Subcutaneous abdominal adipose tissue (tissue), 5 donors: ENCODE data around the gene ERI3.

ENCODE experiments used
- H3K27ac ChIP-seq: one replicate; pipeline ENCODE4 v1.7.0; 2013; ENCODE audit warnings: low read depth, mild to moderate bottlenecking, inconsistent platforms, low read length, moderate library complexity
- H3K27me3 ChIP-seq, 5 donors: one replicate each; pipeline ENCODE4 v1.7.0; 2013; ENCODE audit warnings: low read length in 5 of 5, inconsistent platforms in 1 of 5; ENCODE audit not compliant: control insufficient read depth in 5 of 5, insufficient read depth in 4 of 5
- H3K36me3 ChIP-seq, 5 donors: one replicate each; pipeline ENCODE4 v1.7.0; 2013; ENCODE audit warnings: low read length in 5 of 5; ENCODE audit not compliant: control insufficient read depth in 5 of 5, insufficient read depth in 5 of 5
- H3K4me1 ChIP-seq, 5 donors: one replicate each; pipeline ENCODE4 v1.7.0; 2013; ENCODE audit warnings: low read length in 5 of 5, mild to moderate bottlenecking in 3 of 5, moderate library complexity in 1 of 5; ENCODE audit not compliant: control insufficient read depth in 5 of 5, insufficient read depth in 5 of 5
- H3K4me3 ChIP-seq, 5 donors: one replicate each; pipeline ENCODE4 v1.7.0; 2013; ENCODE audit warnings: low read length in 5 of 5, low read depth in 1 of 5
- H3K9ac ChIP-seq, 5 donors: one replicate each; pipeline ENCODE4 v1.7.0; 2013; ENCODE audit warnings: low read length in 5 of 5, mild to moderate bottlenecking in 4 of 5, moderate library complexity in 3 of 5
- H3K9me3 ChIP-seq, 5 donors: one replicate each; pipeline ENCODE4 v1.7.0; 2013; ENCODE audit warnings: low read length in 5 of 5; ENCODE audit not compliant: control insufficient read depth in 5 of 5
- donor health status: healthy.
- donor health status: healthy.
- donor health status: healthy.
- donor health status: healthy.
- donor health status: healthy.

The ERI3 gene

GRCh38 chr1:44303532-44303931 lies 51.5 kb downstream of the ERI3 start:
- Histone ChIP-seq H3K9me3 (no peaks in the 10 kb centered on the region), H3K27ac (no peak overlapping the region), H3K4me1 (no peaks in the 10 kb centered on the region), H3K9ac (no peak overlapping the region), H3K36me3 (peaks cover 7 to 85% (median 72%) of the 10 kb centered on the region in 5 donors), H3K4me3 (no peak overlapping the region), H3K27me3 (no peaks in the 10 kb centered on the region)

- Histone ChIP-seq H3K36me3 (peaks cover 11 to 85% (median 69%) of the 10 kb centered on the region in 5 donors), H3K4me3 (no peak overlapping the region), H3K9ac (no peak overlapping the region), H3K27ac (no peak overlapping the region), H3K4me1 (no peaks in the 10 kb centered on the region), H3K27me3 (no peaks in the 10 kb centered on the region), H3K9me3 (no peaks in the 10 kb centered on the region)
These were observed 52.5 kb downstream of the ERI3 start for GRCh38 chr1:44302541-44302940.

DNA sequence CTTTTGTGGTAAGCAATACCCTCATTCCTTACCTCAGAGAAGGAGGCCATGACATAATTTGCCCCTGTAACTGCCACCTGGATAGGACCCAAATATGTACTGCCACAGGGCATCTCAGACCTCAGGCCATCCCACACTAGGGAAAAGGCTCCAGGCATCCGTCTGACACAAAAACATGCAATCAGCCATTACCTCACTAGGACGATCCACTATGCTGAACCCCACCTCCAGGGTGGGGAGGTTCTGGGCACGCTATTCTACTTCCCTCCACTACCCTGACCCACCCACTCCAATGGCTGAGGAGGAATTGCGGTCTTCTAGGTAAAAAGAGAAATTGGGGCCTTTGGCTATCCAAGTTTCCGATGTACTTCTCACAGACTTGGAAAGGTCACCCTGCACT lies 53.6 kb downstream of the ERI3 start:
- Histone ChIP-seq H3K36me3 (peaks cover 12 to 85% (median 69%) of the 10 kb centered on the region in 5 donors), H3K27ac (no peak overlapping the region), H3K4me3 (no peak overlapping the region), H3K9me3 (no peaks in the 10 kb centered on the region), H3K4me1 (no peaks in the 10 kb centered on the region), H3K27me3 (no peaks in the 10 kb centered on the region), H3K9ac (no peak overlapping the region)

DNA sequence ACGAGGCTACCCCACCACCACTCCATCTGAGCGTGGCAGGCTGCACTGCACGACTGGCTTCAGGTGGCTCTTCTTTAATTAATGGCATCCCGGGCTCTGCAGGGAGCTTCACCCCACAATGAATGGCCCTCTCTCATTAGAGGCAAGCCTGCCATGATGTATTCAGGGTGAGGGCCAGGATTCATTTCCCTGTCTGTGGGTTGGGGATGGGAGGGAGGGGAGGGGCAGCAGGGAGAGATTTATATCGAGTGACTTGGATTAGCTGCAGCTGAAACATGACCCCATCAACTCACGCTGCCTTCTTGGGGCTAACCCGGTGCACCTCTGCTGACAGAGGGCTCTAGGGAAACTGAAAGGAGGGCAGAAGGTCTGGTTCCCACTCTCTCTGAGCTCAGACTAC lies 54.2 kb downstream of the ERI3 start:
- H3K4me1 ChIP-seq, result no peaks in the 10 kb centered on the region
- no peaks in the 10 kb centered on the region for H3K9me3 ChIP-seq
- H3K36me3 ChIP-seq, result peaks cover 12 to 85% (median 69%) of the 10 kb centered on the region in 5 donors
- H3K4me3 ChIP-seq, result no peak overlapping the region
- no peak overlapping the region for H3K27ac ChIP-seq
- H3K27me3 ChIP-seq, result no peaks in the 10 kb centered on the region
- H3K9ac ChIP-seq, result no peak overlapping the region

DNA sequence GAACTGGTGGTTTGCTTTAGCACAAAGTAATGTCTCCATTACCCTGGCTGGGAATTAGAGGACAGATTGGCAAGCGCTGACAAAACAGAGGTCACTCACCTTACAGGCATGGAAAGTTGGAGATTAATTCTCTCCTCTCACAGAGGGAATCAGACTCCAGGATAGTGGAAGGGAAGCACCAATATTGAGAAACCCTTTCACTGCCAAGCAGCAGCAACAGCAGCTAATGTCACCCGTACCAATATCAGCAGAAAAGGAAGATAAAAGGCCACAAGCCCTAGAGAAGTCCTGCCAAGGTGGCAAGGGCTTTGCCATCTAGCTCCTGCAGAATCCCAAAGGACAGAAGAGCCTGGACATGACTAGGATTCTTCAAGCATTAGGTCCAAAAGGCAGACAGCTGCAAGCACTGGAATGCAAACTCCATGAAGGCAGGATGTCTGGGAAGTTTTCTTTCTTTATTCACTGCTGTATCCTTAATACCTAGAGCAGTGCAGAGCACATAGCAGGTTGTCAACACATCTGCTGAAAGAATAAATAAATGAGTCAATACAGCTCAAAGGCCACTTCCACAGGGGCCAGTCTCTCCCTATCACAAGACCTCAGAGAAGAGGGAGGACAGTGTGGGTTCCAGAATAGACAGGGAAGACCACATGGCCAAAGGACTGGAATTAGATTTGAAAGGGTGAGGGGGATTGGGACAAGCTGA lies 57.2 kb downstream of the ERI3 start:
- Histone ChIP-seq H3K4me3 (no peak overlapping the region), H3K27ac (no peak overlapping the region), H3K27me3 (no peaks in the 10 kb centered on the region), H3K9ac (no peak overlapping the region), H3K4me1 (peaks cover 3 to 10% (median 8%) of the 10 kb centered on the region in 5 donors), H3K36me3 (peaks cover 5 to 78% (median 49%) of the 10 kb centered on the region in 5 donors), H3K9me3 (no peaks in the 10 kb centered on the region)

DNA sequence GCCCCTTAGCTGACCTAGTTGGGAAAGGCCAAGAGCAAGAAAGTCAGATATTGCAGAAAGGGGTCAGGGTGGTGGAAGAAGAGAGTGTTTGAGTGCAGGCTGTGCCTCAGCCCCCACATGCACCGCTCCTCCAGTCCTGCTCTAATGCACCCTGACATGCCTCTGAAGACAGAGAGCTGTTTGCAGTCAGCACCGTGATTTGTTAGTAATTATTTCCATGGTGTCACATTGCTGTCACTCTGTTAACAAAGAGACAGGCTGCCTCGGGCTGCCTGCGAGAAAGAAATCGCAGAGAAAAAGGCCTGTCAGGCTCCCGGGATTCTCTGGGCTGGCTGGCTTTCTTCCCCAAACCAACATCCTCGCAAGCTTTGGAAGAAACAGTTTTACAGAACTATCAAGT lies 58.3 kb downstream of the ERI3 start:
- Histone ChIP-seq H3K4me3 (no peak overlapping the region), H3K9me3 (no peaks in the 10 kb centered on the region), H3K27ac (no peak overlapping the region), H3K4me1 (peaks cover 3 to 10% (median 8%) of the 10 kb centered on the region in 5 donors), H3K36me3 (peaks cover 5 to 76% (median 44%) of the 10 kb centered on the region in 5 donors), H3K9ac (no peak overlapping the region), H3K27me3 (no peaks in the 10 kb centered on the region)

DNA sequence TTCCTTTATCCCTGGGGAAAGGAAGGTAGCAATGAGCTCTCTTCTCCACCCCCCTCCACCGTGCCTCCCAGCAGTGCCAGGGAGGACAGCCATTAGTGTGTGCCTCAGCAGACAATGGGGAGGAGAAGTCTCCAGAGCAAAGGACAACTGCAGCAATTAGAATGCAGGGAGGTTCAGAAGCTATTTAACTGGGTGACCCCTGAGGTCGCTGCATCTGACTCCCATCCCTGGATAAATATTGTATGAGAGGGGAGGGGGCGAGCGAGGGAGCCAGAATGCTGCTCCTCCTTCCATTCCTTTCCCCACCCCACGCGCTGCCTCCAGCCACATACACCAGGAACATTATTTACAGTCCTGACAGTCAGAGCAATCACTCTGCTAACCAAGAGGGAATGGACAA lies 59.0 kb downstream of the ERI3 start:
- no peak overlapping the region for H3K27ac ChIP-seq
- H3K36me3 ChIP-seq, result peaks cover 5 to 75% (median 43%) of the 10 kb centered on the region in 5 donors
- H3K9ac ChIP-seq, result no peak overlapping the region
- H3K4me3 ChIP-seq, result no peak overlapping the region
- peaks cover 3 to 10% (median 8%) of the 10 kb centered on the region in 5 donors for H3K4me1 ChIP-seq
- no peaks in the 10 kb centered on the region for H3K27me3 ChIP-seq
- H3K9me3 ChIP-seq, result no peaks in the 10 kb centered on the region

- no peaks in the 10 kb centered on the region for H3K9me3 ChIP-seq
- peaks cover 5 to 79% (median 41%) of the 10 kb centered on the region in 5 donors for H3K36me3 ChIP-seq
- no peak overlapping the region for H3K27ac ChIP-seq
- no peak overlapping the region for H3K9ac ChIP-seq
- no peaks in the 10 kb centered on the region for H3K27me3 ChIP-seq
- no peak overlapping the region for H3K4me3 ChIP-seq
- peaks cover 3 to 10% (median 8%) of the 10 kb centered on the region in 5 donors for H3K4me1 ChIP-seq
These were observed 60.5 kb downstream of the ERI3 start for GRCh38 chr1:44294588-44295007.

GRCh38 chr1:44293761-44294315 lies 61.2 kb downstream of the ERI3 start:
- Histone ChIP-seq H3K9me3 (no peaks in the 10 kb centered on the region), H3K9ac (no peak overlapping the region), H3K27ac (no peak overlapping the region), H3K4me1 (peaks cover 3 to 10% (median 8%) of the 10 kb centered on the region in 5 donors), H3K4me3 (no peak overlapping the region), H3K36me3 (peaks cover 5 to 84% (median 41%) of the 10 kb centered on the region in 5 donors), H3K27me3 (no peaks in the 10 kb centered on the region)

DNA sequence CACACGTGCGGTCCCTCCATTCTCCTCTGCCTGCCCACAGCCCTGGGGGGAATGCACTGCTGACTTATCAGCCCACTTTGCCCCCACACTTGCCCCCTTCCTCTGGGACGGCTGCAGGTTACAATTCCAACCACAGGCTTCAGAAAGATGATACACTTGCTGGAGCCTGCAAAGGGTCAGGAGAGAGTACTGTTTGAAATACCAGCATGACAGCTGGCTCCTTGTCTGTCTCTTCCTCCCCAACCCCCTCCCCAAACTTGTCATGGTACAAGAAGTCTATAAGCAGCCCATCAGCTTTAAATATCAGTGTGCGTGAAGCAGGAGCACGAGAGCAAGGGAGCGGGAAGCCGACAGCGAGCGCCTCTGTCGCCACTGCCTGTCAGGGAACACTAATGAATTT lies 62.4 kb downstream of the ERI3 start:
- Histone ChIP-seq H3K9me3 (no peaks in the 10 kb centered on the region), H3K4me1 (peaks cover 3 to 10% (median 8%) of the 10 kb centered on the region in 5 donors), H3K27ac (no peak overlapping the region), H3K4me3 (no peak overlapping the region), H3K27me3 (no peaks in the 10 kb centered on the region), H3K9ac (no peak overlapping the region), H3K36me3 (peaks cover 2 to 84% (median 38%) of the 10 kb centered on the region in 5 donors)
